K562 (cell line): ENCODE measurements around the gene FBXO28. TPM values are rescaled to one million over a fixed set of nuclear protein-coding genes. Genes with fewer than 3 reads are reported as not detected.

Experiments used
- E2F8 ChIP-seq: fragments of 450-650 bp; IDR thresholded peaks from 2 replicates; pipeline ENCODE4 v1.7.1; 2018; ENCODE audit warnings: mild to moderate bottlenecking, low read depth; ENCODE audit not compliant: partially characterized antibody
- MAFK ChIP-seq: IDR thresholded peaks from 2 replicates; pipeline ENCODE4 v1.6.1; 2011; ENCODE audit warnings: low read length, improper control_type of control experiment
- MEF2D ChIP-seq: conservative IDR thresholded peaks from 2 replicates; pipeline ENCODE4 v1.6.1; 2016; ENCODE audit warnings: low read depth, missing genetic modification characterization, missing compliant biosample characterization
- RBBP5 ChIP-seq: fragments of 200-600 bp; sonication (generic); IDR thresholded peaks from 2 replicates; pipeline ENCODE4 v1.6.1; 2012; ENCODE audit warnings: borderline replicate concordance, mild to moderate bottlenecking, low read length, control low read depth, inconsistent platforms; ENCODE audit not compliant: insufficient read depth, poor library complexity, severe bottlenecking
- SMAD1 ChIP-seq: fragments of 150-350 bp; IDR thresholded peaks from 2 replicates; pipeline ENCODE4 v1.6.1; 2014; ENCODE audit warnings: low read length, low read depth; ENCODE audit not compliant: partially characterized antibody
- SP2 ChIP-seq: IDR thresholded peaks from 2 replicates; pipeline ENCODE4 v1.6.1; 2011; ENCODE audit warnings: mild to moderate bottlenecking, low read depth, low read length, moderate library complexity; ENCODE audit not compliant: poor library complexity, severe bottlenecking; ENCODE audit errors: extremely low read depth
- TEAD1 ChIP-seq, 2 experiments: fragments of 450-650 bp in 1 of 2; sonication (generic) in 1 of 2; formaldehyde crosslinking; IDR thresholded peaks; 2 replicates each; pipeline versions ENCODE4 v1.4.0 to v1.8.0; 2020 to 2022; ENCODE audit warnings: mild to moderate bottlenecking in 2 of 2, missing genetic modification reagents in 1 of 2
- ZNF507 ChIP-seq: conservative IDR thresholded peaks from 2 replicates; pipeline ENCODE4 v1.6.1; 2017; ENCODE audit warnings: missing genetic modification characterization, missing compliant biosample characterization
- polyA plus RNA-seq, 8 experiments: library from polyadenylated mRNA; depleted of rRNA in 4 of 8; stranded (reverse) in 5 of 8; unstranded in 3 of 8; fragments of >200 nt; fragmentation: Nextera tagmentation in 2 of 8; fragmentation: Illumina TruSeq in 1 of 8; extraction: Ambion mirVana in 2 of 8; extraction: Trizol in 1 of 8; gene quantifications; 2 replicates each; pipeline versions ENCODE4 v1.2.1 to v1.2.3, GENCODE V29; 2011 to 2014; ENCODE audit warnings: inconsistent platforms in 1 of 8, missing spikeins in 1 of 8
- total RNA-seq, 7 experiments: library from RNA; depleted of rRNA in 6 of 7; stranded (reverse); fragments of >200 nt in 6 of 7; fragmentation: Illumina TruSeq in 2 of 7; extraction: Trizol in 2 of 7; gene quantifications; 2 replicates each; pipeline versions ENCODE4 v1.2.1 to v1.2.3, GENCODE V29; 2011 to 2021; ENCODE audit warnings: low replicate concordance in 1 of 7
- TF ChIP-seq, protein P1 (sequence below), 2 experiments: fragments of 450-650 bp; formaldehyde crosslinking in 1 of 2; IDR thresholded peaks; 2 replicates each; pipeline versions ENCODE4 v1.4.0 to v1.6.1; 2014 to 2020; ENCODE audit warnings: mild to moderate bottlenecking in 2 of 2, borderline replicate concordance in 1 of 2, low read depth in 1 of 2
- TF ChIP-seq, protein P2 (sequence below), 2 experiments: IDR thresholded peaks in 1 of 2; conservative IDR thresholded peaks in 1 of 2; 2 replicates each; pipeline ENCODE4 v1.6.1; 2016; ENCODE audit warnings: low read depth in 2 of 2, mild to moderate bottlenecking in 1 of 2, missing compliant biosample characterization in 1 of 2, missing genetic modification characterization in 1 of 2, moderate library complexity in 1 of 2

FBXO28 gene
- total and polyA plus RNA-seq, 9 of the 15 experiments (the other 6 are each of a cell fraction or from before 2014, with no cell fraction given) = 4.1 to 34.8 (median 25.3) TPM

DNA sequence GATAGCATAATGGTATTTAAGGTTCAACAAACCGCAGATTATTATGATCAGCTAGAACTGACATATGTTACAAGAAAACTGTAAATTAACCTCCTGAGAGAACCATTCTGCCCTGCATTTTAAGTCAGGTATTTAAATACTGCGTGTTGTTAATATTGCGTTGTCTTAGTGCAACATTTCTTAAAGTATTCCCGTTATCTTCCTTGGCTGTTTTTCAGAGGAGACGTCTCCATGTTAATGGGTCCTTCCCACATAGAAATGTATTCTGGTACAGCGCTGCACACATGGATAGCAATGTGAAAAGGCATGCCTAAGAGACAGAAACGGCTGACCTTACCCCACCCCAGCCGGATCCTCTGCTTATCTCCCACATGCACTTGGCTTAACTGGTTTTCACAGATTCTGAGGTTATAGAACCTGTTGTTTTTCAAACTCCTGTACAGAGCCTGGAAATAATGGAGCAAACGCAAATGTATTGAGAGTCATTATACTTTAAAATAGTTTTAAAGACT is 46.3 kb downstream of the FBXO28 start (continued):
- no peak for TF ChIP-seq MAFK
- TF ChIP-seq ZNF507 (tag) = no peak
- TF ChIP-seq SP2 = no peak
- TF ChIP-seq, protein P1, sequence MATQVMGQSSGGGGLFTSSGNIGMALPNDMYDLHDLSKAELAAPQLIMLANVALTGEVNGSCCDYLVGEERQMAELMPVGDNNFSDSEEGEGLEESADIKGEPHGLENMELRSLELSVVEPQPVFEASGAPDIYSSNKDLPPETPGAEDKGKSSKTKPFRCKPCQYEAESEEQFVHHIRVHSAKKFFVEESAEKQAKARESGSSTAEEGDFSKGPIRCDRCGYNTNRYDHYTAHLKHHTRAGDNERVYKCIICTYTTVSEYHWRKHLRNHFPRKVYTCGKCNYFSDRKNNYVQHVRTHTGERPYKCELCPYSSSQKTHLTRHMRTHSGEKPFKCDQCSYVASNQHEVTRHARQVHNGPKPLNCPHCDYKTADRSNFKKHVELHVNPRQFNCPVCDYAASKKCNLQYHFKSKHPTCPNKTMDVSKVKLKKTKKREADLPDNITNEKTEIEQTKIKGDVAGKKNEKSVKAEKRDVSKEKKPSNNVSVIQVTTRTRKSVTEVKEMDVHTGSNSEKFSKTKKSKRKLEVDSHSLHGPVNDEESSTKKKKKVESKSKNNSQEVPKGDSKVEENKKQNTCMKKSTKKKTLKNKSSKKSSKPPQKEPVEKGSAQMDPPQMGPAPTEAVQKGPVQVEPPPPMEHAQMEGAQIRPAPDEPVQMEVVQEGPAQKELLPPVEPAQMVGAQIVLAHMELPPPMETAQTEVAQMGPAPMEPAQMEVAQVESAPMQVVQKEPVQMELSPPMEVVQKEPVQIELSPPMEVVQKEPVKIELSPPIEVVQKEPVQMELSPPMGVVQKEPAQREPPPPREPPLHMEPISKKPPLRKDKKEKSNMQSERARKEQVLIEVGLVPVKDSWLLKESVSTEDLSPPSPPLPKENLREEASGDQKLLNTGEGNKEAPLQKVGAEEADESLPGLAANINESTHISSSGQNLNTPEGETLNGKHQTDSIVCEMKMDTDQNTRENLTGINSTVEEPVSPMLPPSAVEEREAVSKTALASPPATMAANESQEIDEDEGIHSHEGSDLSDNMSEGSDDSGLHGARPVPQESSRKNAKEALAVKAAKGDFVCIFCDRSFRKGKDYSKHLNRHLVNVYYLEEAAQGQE (IDR thresholded peaks at IDR 0.05; ENCODE audit: borderline replicate concordance) = peak; percentile 63; the same call in 1 of the 2 replicates
- TF ChIP-seq, protein P1 (CRISPR knock-in tag; IDR thresholded peaks at IDR 0.05; ENCODE audit: low read depth) = no peak
- peak; percentile 64 for TF ChIP-seq E2F8
- TF ChIP-seq SMAD1 = peak; percentile 36
- TF ChIP-seq, protein P2, sequence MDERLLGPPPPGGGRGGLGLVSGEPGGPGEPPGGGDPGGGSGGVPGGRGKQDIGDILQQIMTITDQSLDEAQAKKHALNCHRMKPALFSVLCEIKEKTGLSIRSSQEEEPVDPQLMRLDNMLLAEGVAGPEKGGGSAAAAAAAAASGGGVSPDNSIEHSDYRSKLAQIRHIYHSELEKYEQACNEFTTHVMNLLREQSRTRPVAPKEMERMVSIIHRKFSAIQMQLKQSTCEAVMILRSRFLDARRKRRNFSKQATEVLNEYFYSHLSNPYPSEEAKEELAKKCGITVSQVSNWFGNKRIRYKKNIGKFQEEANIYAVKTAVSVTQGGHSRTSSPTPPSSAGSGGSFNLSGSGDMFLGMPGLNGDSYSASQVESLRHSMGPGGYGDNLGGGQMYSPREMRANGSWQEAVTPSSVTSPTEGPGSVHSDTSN (CRISPR knock-in tag; IDR thresholded peaks at IDR 0.05; ENCODE audit: low read depth) = no peak
- TF ChIP-seq, protein P2 (tag; conservative IDR thresholded peaks at IDR 0.05; ENCODE audit: low read depth) = peak; percentile 75
- TF ChIP-seq RBBP5 = peak; percentile 63
- TF ChIP-seq MEF2D (tag) = peak; percentile 74
- TF ChIP-seq TEAD1 (CRISPR knock-in tag; IDR thresholded peaks at IDR 0.05) = peak; percentile 46 to 55; a peak in 2 of 4 replicates
